ENCODE data around the gene SBNO2.

- TF ChIP-seq CTCF (IDR thresholded peaks at IDR 0.05; ENCODE audit: low read length) (no peak), EZH2 (IDR thresholded peaks at IDR 0.05; ENCODE audit: borderline replicate concordance, low read length) (no peak)
These were observed 88.9 kb downstream of the SBNO2 start for GRCh38 chr19:1085053-1085658.
